IPS DF 19.7 (cell line): Measurements from ENCODE around the gene OR1F1.
"Not testable (repeated sequence)": the region's sequence is repeated elsewhere in the genome, so short reads cannot be mapped to it uniquely, and the experiment has no call there.

Source experiments
- DNase-seq: peaks from one replicate; pipeline ENCODE4 v3.0.0-alpha.2; 2013; ENCODE audit warnings: low read depth, low spot score

OR1F1 gene

DNA sequence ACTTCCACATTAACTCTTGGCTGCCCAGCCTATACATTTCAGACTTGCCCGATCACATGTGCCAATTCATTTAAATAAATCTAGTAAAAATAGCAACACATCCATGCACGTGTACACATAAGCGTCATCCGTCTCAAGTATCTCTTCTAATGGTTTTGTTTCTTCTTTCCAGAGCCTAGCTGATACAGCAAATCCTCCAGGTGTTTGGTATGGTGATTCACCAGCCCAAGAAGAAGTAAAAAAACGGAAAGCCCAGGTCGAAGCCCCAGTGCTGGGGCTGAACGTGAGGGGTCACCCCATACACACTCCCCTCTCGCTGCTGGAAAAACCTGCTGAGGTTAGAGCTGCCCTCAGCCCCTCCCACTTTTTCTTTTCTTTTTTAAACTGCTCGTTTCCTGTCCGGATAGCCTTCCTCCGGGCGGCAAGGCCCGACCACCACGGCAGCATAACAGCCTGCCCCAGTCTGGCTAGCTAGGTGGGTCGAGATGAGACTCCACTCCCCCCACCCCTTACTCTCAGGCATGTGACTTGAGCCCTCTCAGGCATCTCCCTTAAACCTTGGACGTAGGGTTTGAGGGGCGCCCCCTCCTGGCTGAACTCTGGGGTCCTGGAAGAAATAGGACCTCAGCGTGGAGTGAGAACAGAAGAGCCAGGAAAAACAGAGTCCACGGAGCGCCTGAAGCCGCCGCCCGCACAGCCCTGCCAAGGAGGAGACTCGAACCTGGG is 13.9 kb upstream of the OR1F1 start:
- DNase-seq = no peak

DNA sequence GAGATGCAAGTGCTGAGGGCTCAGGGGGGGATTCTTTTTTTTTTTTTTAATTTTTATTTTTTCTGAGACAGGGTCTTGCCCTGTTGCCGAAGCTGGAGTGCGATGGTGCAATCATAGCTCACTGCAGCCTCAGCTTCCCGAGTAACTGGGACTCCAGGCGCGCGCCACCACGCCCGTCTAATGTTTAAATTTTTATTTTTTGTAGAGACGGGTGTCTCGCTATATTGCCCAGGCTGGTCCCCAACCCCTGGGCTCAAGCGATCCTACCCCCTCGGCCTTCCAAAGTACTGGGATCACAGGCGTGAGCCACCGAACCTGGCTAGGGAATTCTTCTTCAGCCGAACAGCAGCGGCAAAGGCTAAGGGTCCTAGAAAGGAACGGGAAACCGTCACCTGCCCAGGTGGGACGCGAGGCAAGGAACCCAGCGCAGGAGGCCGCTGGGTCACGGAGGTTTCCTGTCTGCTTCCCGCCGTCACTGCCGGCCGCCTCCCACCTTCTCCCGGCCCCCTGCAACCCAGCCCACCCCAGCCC is 13.3 kb upstream of the OR1F1 start:
- DNase-seq = no peak

GRCh38 chr16:3175157-3176093 is 12.6 kb upstream of the OR1F1 start:
- DNase-seq = no peak

GRCh38 chr16:3179651-3180050 is 8.4 kb upstream of the OR1F1 start:
- no peak for DNase-seq

DNA sequence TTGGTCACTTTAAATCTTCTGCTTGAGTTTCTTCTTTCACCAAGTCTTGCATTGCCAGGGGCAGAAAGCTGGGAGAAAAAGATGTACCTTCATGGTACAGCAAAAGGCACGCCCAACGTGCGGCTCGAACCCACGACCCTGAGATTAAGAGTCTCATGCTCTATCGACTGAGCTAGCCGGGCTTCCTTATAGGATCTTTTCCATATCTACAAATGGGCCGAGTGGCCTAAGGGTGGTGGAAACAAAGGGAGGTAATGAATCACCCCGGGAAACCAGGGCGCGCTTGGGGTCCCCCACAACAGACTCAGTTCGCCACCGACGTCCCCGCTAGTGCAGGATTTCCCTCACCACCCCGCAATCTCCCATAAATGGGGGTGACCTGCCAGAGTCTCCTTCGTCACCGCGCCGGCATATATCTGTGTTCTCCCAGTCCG is 7.5 kb upstream of the OR1F1 start:
- no peak for DNase-seq

GRCh38 chr16:3182293-3182607 is 5.8 kb upstream of the OR1F1 start:
- not testable (repeated sequence) for DNase-seq

DNA sequence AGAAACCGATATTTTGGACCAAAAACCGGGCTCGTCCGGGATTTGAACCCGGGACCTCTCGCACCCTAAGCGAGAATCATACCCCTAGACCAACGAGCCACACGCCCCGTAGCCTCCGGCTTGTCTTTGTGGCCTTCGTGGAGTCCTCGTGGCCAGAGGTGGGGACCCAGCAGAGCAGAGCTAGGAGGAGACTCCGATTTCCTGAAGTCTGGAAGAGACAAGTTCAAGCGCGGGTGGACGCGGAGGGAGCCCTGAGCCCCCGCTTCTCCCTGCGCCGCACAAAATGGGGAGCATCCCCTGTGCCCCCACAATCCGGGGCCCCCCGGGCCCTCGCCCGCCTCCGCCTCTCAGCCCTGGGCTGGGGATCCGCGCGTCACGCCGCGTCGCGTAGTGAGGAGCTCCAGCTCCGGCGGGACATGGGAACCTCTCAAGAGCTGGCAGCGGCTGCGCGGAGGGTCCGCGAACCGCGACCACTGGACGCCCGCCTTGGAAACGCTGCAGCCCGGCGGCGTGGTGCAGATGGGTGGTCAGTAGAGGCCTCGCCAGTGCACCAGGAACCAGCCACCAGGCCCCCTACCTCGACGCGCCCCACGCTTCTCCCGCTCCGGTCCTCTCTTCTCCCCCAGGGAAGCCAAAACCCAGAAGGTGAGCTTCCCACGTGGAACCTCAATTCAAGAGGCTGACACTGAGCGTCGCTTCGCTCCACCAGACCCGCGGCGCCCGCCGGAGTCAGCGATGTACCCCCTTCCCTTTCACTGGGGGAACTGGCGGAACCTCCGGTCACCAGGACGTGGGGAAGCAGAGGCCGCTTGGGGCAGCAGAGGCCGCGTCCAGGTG is 5.2 kb upstream of the OR1F1 start:
- no peak for DNase-seq

DNA sequence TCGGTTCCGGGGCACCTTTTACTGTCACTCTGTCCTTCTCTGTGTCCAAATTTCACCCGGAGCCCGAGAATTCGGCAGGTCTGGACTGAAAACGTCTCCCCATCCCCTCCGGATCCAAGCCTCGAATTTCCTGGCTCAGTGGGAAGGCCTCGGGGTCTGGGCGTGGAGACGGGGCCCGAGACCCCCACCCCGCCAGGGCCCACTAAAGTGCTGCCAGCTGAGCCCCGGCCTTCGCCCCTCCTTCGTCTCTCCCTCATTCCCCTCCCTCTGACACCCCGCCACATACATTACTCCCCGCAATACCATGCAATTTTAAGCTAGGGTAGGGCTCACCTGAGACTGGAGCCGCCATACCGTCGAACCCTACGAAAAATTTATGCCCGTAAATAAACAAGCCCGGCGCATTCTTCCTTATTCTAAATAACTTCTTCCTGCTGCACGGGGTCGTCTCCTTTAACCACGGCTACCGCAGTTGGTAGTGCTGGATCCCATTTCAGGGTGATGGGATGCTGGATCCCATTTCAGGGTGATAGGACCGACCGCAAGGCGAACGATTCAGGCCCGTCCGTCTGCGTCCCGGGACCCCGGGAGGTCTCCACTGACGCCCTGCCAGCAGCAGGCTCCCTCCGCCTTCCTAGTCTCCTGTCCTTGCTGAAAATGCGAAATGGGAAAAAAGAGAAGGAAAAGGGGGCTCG is 4.4 kb upstream of the OR1F1 start:
- no peak for DNase-seq

GRCh38 chr16:3186946-3187690 is 886 bp upstream of the OR1F1 start:
- no peak for DNase-seq

GRCh38 chr16:3188675-3188924 is 596 bp downstream of the OR1F1 start:
- DNase-seq = no peak

GRCh38 chr16:3188925-3189825 is 1.2 kb downstream of the OR1F1 start:
- no peak for DNase-seq

- DNase-seq = no peak
Measured at GRCh38 chr16:3189869-3190268, 1.9 kb downstream of the OR1F1 start.

DNA sequence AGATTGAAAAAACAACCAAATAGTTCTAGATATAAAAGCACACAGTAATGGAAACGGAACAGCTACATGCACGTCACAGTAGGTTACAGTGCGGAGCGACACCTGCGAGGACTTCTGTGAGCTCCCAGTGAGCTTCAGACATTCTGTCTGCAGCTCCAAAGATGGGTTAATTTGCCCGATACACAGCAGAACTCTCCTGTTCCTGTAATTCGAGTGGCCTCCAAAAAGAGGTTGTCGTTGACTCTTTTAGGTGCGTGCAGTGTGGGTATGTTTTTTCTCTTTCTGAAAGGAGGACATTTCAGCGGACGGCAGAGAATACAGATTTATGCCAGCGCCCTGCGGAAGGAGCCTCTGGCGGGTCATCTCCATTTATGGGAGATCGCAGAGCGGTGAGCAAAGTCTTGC is 2.9 kb downstream of the OR1F1 start:
- no peak for DNase-seq

GRCh38 chr16:3192476-3193019 is 4.5 kb downstream of the OR1F1 start:
- DNase-seq = no peak

GRCh38 chr16:3193221-3194212 is 5.5 kb downstream of the OR1F1 start:
- no peak for DNase-seq

DNA sequence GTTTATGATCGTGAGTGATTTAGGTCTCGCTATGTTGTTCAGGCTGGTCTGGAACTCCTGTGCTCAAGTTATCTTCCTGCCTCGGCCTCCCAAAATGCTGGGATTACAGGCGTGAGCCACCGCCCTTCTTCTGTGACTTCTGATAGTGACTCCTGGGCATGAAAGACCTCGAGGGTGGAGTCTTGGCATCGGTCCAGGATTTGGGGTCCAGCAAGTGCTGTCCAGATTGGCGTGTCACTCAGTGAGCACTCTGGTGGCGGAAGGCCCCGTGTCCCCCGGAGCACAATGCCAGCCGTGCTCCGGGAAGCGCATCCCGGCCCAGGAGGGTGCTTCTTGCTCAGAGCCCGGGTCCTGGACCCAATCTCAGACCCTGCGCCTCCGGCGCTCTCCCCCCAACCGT is 6.8 kb downstream of the OR1F1 start:
- no peak for DNase-seq

- DNase-seq = no peak
Measured at GRCh38 chr16:3195975-3196374, 8.0 kb downstream of the OR1F1 start.

- DNase-seq = not testable (repeated sequence)
Measured at GRCh38 chr16:3197694-3198333, 9.8 kb downstream of the OR1F1 start.
